HG02642 (cell line): ENCODE data around the gene ENOPH1.

Experiments
- ATAC-seq: cut with Tn5 transposase; IDR thresholded peaks from one replicate; pipeline ENCODE4 v1.9.1; 2021; ENCODE audit warnings: mild to moderate bottlenecking; ENCODE audit not compliant: unreplicated experiment, poor library complexity

Gene ENOPH1

GRCh38 chr4:82500435-82501153 lies 70.2 kb downstream of the ENOPH1 start:
- no peak for ATAC-seq

GRCh38 chr4:82501154-82501442 lies 70.7 kb downstream of the ENOPH1 start:
- ATAC-seq = no peak

- ATAC-seq = no peak
These were observed 77.6 kb downstream of the ENOPH1 start for GRCh38 chr4:82508011-82508410.

- ATAC-seq = no peak
These were observed 78.5 kb downstream of the ENOPH1 start for GRCh38 chr4:82508806-82509428.

GRCh38 chr4:82510216-82510615 lies 79.8 kb downstream of the ENOPH1 start:
- no peak for ATAC-seq
